Colonic mucosa (tissue), 4 donors: ENCODE results near the gene HRH3. TPM values are rescaled to one million over a fixed set of nuclear protein-coding genes. Genes with fewer than 3 reads are reported as not detected.

ENCODE experiments used
- DNase-seq: peaks from one replicate; pipeline ENCODE4 v3.0.0-alpha.2; 2020
- H3K27ac ChIP-seq: fragments of 200-600 bp; one replicate; pipeline ENCODE4 v1.8.0; 2021
- H3K27me3 ChIP-seq: fragments of 200-600 bp; one replicate; pipeline ENCODE4 v1.8.0; 2021
- H3K36me3 ChIP-seq: fragments of 200-600 bp; one replicate; pipeline ENCODE4 v1.8.0; 2021
- H3K4me1 ChIP-seq: fragments of 200-600 bp; one replicate; pipeline ENCODE4 v1.8.0; 2021; ENCODE audit warnings: mild to moderate bottlenecking
- H3K4me3 ChIP-seq: fragments of 200-600 bp; one replicate; pipeline ENCODE4 v1.8.0; 2021
- H3K9ac ChIP-seq, 2 donors: one replicate each; pipeline ENCODE4 v1.7.0; 2013; ENCODE audit warnings: control low read depth in 2 of 2, low read depth in 2 of 2, low read length in 2 of 2
- H3K9me3 ChIP-seq: fragments of 200-600 bp; one replicate; pipeline ENCODE4 v1.8.0; 2021
- CTCF ChIP-seq: fragments of 200-600 bp; IDR thresholded peaks from one replicate; pipeline ENCODE4 v1.8.0; 2022; ENCODE audit warnings: antibody characterized with exemption, mild to moderate bottlenecking
- intact Hi-C: fragments of 100-400 bp; cut with DNase I; formaldehyde crosslinking; loops from one replicate; pipeline ENCODE4 v1.14.1; 2022
- total RNA-seq, 2 donors: library from RNA; stranded (reverse); fragmentation: NEBNext Ultra II Directional in 1 of 2; extraction: Animal tissue kit (Norgen Biotek cat#: 25700) in 1 of 2; gene quantifications; one replicate each; pipeline ENCODE4 v1.2.1, GENCODE V29; 2021
- donor health status: healthy.
- donor health status: DM: no; HTN: no; CAD: no.
- donor health status: DM: no; HTN: no; CAD: no.

HRH3 gene
- total RNA-seq, 2 donors from 2014 or later, result not detected

GRCh38 chr20:62174870-62175624, 45.0 kb downstream of the HRH3 start:
- no peaks in the 10 kb centered on the region for H3K36me3 ChIP-seq
- H3K4me1 ChIP-seq, result no peaks in the 10 kb centered on the region
- DNase-seq, result no peak
- no peak overlapping the region for H3K4me3 ChIP-seq
- no peaks in the 10 kb centered on the region for H3K27me3 ChIP-seq
- H3K9me3 ChIP-seq, result no peaks in the 10 kb centered on the region
- TF ChIP-seq CTCF, result no peak
- H3K27ac ChIP-seq, result no peak overlapping the region
- H3K9ac ChIP-seq, result no peak overlapping the region
- intact Hi-C loops, result no loop called here

GRCh38 chr20:62174021-62174804, 45.9 kb downstream of the HRH3 start:
- no peak overlapping the region for H3K27ac ChIP-seq
- no peak for TF ChIP-seq CTCF
- no peaks in the 10 kb centered on the region for H3K36me3 ChIP-seq
- H3K9me3 ChIP-seq, result no peaks in the 10 kb centered on the region
- no peaks in the 10 kb centered on the region for H3K27me3 ChIP-seq
- H3K9ac ChIP-seq, result no peak overlapping the region
- H3K4me1 ChIP-seq, result no peaks in the 10 kb centered on the region
- intact Hi-C loops, result no loop called here
- DNase-seq, result no peak
- H3K4me3 ChIP-seq, result no peak overlapping the region

DNA sequence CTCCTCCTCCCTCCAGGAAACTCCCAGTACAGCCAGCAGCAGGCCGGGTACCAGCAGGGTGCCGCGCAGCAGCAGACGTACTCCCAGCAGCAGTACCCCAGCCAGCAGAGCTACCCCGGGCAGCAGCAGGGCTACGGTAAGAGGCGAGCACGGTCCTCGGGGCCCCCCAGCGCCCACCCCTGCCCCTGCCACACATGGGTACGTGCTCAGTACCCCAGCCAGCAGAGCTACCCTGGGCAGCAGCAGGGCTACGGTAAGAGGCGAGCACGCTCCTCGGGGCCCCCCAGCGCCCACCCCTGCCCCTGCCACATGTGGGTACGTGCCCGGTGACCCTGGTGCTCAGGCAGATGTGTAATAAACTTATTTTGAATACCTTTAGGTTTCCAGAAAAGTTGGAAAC, 47.4 kb downstream of the HRH3 start:
- no peak for TF ChIP-seq CTCF
- no peak overlapping the region for H3K4me3 ChIP-seq
- intact Hi-C loops, result no loop called here
- no peak overlapping the region for H3K27ac ChIP-seq
- no peaks in the 10 kb centered on the region for H3K4me1 ChIP-seq
- H3K9ac ChIP-seq, result no peak overlapping the region
- DNase-seq, result no peak
- H3K9me3 ChIP-seq, result no peaks in the 10 kb centered on the region
- no peaks in the 10 kb centered on the region for H3K27me3 ChIP-seq
- H3K36me3 ChIP-seq, result no peaks in the 10 kb centered on the region

- H3K27ac ChIP-seq, result no peak overlapping the region
- no peak for TF ChIP-seq CTCF
- no peaks in the 10 kb centered on the region for H3K4me1 ChIP-seq
- H3K9ac ChIP-seq, result no peak overlapping the region
- no peak overlapping the region for H3K4me3 ChIP-seq
- H3K36me3 ChIP-seq, result no peaks in the 10 kb centered on the region
- no peak for DNase-seq
- intact Hi-C loops, result no loop called here
- no peaks in the 10 kb centered on the region for H3K27me3 ChIP-seq
- no peaks in the 10 kb centered on the region for H3K9me3 ChIP-seq
Measured at GRCh38 chr20:62171245-62171644, 48.8 kb downstream of the HRH3 start.

GRCh38 chr20:62170536-62170935, 49.5 kb downstream of the HRH3 start:
- Histone ChIP-seq H3K27me3 (no peaks in the 10 kb centered on the region), H3K4me1 (no peaks in the 10 kb centered on the region), H3K9me3 (no peaks in the 10 kb centered on the region), H3K27ac (no peak overlapping the region), H3K36me3 (no peaks in the 10 kb centered on the region), H3K9ac (no peak overlapping the region), H3K4me3 (no peak overlapping the region)
- intact Hi-C loops, result no loop called here
- no peak for DNase-seq
- TF ChIP-seq CTCF, result no peak
